GM15510 (cell line): ENCODE measurements around the gene NCDN.

ENCODE experiments used
- POLR2A ChIP-seq: IDR thresholded peaks from 3 replicates; pipeline ENCODE4 v1.6.1; 2011; ENCODE audit warnings: borderline replicate concordance; ENCODE audit not compliant: insufficient read length; ENCODE audit errors: extremely low read depth

NCDN gene, protein sequence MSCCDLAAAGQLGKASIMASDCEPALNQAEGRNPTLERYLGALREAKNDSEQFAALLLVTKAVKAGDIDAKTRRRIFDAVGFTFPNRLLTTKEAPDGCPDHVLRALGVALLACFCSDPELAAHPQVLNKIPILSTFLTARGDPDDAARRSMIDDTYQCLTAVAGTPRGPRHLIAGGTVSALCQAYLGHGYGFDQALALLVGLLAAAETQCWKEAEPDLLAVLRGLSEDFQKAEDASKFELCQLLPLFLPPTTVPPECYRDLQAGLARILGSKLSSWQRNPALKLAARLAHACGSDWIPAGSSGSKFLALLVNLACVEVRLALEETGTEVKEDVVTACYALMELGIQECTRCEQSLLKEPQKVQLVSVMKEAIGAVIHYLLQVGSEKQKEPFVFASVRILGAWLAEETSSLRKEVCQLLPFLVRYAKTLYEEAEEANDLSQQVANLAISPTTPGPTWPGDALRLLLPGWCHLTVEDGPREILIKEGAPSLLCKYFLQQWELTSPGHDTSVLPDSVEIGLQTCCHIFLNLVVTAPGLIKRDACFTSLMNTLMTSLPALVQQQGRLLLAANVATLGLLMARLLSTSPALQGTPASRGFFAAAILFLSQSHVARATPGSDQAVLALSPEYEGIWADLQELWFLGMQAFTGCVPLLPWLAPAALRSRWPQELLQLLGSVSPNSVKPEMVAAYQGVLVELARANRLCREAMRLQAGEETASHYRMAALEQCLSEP

DNA sequence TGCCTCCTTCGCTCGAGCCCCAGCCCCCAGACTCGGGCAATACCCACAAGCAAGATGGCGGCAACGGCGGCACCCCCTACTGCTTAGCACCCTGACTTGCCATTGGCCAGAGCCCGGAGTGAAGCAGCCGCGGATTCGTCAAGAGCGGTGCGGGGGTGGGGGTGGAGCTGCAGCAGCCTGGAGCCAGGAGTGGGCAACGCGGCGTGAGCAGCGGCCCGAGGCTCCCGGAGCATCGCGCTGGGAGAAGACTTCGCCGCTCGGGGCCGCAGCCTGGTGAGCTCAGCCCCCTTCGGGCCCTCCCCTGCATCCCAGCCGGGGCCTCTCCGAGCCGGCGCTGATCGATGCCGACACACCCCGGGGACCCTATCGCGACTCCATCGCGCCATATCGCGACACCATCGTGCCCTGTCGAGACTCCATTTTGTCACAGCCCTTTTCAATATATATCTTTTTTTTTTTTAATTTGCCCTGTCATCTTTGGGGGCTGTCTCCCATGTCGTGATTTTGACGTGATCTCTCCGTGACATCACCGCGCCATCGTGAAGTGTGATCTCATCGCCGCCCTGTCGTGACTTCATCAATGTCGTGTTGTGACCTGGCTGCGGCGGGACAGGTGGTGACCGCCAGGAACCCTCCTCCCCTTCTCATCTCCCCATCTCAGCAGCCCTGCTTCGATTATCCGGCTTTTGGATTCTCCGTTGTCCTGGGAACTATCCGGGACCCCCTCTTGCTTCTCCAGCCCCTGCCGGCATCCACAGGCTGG lies at the start of gene NCDN:
Gene NCDN, plus strand, starts transcription at position 189 of the 763 bp plus-strand sequence. Its CDS starts 392 bp downstream, at position 581.
- TF ChIP-seq POLR2A = peak; percentile 90

DNA sequence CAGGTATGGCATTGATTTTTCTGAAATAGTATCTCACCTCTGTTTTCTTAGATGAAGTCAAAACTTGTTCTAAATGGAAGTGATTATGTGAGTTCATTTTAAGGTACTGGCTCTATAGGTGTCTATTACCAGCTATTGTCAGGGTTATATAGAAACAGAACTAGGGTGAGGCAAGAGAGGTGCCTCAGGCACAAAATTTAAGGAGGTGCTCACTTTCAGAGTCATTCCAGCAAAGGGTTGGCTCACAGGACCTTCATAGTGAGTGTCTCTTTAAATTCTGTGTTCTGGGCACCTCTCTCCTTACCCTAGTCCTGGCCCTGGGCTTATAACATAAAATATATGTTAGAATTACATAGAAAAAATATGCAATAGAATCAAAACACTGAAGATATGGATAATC lies 49.7 kb upstream of the NCDN start:
- no peak for TF ChIP-seq POLR2A

DNA sequence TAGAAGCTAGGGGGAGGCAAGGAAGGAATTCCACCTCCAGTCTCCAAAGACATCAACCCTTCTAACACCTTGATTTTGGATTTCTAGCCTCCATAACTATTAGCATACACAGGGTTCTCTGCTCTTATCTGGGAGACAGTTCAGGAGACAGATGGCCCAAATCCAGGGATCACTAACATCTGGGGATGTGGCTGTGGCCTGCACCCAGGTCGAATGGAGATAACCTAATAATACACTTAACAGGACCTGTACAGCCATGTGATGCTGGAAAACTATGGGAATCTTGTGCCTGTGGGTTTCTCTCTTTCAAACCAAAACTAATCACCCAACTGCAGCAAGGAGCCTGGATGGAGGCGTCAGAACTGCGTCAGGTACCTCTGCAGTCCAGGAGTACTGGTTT lies 48.0 kb upstream of the NCDN start:
- no peak for TF ChIP-seq POLR2A

DNA sequence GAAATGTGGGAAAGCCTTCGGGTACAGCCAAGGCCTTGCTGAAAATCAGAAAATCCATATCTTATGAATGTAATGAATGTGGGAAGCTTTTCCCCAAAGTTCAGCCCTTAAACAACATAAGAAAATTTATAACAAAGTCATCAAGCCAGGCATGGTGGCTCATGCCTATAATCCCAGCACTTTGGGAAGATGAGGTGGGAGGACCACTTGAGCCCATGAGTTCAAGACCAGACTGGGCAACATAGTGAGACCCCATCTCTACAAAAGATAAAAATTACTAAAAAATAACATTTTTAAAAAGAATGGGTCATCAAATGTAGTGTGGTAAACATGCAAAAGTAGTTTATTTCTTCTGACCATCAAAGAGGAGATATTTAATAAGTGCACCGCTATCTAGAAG lies 46.3 kb upstream of the NCDN start:
- no peak for TF ChIP-seq POLR2A

DNA sequence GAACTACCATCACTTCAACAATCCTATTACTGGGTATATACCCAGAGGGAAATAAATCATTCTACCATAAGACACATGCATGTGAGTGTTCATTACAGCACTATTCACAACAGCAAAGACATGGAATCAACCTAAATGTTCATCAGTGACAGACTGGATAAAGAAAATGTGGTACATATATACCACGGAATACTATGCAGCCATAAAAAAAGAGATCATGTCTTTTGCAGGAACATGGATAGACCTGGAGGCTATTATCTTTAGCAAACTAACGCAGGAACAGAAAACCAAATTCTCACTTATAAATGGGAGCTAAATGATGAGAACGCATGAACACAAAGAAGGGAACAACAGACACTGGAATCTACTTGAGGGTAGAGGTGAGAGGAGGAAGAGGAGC lies 39.4 kb upstream of the NCDN start:
- no peak for TF ChIP-seq POLR2A

DNA sequence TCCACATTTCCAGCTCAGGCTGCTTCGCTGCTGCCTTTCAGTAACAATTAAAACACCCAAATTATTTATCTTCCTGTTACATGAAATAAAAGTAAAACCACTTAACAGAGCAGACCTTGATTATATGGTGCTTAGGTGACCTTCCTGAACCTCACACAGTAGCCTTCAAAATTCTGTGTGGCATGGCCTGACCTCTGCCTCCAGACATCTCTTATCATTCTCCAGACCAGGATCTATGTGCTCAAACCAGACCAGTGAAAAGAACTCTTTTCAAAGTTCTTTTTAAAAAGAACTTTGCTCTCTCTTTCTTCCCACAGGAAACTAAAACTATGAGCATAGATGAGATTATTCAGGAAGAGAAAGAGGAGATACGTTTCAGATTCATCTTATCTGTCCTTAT lies 38.2 kb upstream of the NCDN start:
- no peak for TF ChIP-seq POLR2A

DNA sequence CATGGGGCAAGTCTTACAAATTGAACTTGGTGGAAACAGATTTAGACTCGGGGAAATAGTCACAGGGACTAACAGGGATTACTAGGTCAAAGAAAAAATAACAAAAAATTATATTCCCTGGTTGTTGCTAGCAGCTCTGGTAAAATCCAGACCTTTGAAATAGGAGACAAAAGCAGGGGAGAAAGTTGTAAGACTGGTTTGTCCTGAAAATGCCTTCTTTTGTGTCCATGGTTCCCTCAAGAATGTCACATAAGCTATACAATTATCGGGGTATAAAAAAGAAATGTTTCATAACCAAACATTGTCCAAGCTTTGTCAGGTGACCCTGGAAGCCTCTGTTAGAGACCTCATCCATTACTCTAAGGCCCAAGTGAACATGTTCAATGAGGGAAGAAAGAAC lies 33.5 kb upstream of the NCDN start:
- no peak for TF ChIP-seq POLR2A

DNA sequence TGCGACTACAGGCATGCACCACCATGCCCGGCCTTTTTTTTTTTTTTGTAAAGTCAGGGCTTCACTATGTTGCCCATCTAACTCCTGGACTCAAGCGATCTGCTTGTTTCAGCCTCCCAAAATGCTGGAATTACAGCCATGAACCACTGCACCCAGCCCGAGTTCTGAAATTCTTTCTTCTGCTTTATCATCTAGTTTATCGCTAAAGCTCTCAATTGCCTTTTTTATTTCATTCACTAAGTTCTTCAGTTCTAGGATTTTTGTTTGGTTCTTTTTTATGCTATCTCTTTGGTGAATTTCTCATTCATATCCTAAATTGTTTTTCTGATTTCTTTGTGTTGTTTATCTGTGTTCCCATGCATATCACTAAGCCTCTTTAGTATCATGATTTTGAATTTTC lies 27.4 kb upstream of the NCDN start:
- TF ChIP-seq POLR2A = no peak

DNA sequence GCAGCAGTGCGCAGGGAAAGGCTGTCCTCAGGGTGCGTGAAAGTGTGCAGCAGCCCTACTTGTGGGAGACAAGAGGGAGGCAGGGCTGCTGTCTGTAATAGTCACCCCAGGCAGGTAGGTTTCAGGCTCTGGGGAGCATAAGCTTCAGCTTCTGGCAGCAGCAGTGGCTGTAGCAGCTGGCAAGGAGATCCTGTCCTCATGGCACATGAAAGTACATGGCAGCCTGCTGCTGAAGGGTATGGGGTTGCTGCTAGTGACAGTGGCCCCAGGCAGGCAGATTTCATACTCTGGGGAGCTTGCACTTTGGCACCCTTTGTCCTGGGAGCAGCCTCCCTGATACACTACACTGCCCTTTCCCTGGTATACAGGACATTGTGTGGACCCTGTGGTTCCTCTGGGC lies 26.7 kb upstream of the NCDN start:
- TF ChIP-seq POLR2A = no peak

DNA sequence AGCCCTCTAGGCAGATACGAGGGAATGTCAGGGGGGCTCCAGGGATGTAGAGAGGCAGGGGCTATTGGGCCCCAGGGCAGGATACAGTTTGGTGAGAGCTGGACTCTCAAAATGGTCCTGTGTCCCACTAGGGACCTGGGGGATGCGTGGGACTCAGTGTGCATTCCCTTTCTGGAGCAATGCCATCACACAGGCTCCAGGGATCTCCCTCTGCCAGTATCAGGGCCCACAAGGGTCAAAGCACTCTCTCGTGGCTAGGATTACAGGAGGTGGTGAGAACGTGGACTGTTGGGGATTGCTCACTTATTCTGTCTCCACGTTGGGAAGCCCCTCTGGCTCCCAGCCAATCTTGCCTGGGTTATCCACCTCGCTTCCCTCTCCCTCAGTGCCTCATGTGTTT lies 26.2 kb upstream of the NCDN start:
- no peak for TF ChIP-seq POLR2A

DNA sequence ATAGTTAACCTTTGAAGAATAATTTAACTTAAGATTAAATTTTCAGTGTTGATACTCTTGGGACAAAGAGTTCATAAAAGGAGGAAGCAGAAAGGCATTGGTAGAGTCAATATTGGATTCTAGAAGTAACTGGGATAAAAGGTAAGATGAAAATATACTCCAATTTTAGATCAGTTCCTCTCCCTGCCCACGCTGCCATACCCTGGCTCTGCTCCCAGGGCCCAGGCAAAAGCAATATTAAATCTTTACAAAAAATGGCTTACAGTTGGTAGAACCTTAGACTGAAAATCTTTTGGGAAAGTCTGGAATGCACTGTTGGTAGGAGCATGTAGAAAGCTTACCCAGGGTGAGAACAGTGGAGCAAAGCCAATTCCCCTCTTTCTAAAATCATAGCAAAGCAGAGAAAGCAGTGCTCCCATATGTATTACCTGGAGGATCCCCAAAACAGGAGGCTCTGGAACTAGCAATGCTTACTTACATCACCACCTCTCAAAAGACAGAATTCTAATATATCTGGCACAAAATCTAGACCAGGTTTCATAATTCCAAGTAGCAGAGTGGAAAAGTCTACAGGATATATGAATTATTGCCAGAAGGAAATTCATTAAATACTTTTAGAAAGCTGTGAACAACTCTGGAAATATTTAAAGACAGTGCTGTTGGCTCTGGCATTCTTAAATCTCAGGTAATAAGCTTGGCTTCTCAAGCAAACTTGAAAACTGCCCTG lies 24.9 kb upstream of the NCDN start:
- no peak for TF ChIP-seq POLR2A

DNA sequence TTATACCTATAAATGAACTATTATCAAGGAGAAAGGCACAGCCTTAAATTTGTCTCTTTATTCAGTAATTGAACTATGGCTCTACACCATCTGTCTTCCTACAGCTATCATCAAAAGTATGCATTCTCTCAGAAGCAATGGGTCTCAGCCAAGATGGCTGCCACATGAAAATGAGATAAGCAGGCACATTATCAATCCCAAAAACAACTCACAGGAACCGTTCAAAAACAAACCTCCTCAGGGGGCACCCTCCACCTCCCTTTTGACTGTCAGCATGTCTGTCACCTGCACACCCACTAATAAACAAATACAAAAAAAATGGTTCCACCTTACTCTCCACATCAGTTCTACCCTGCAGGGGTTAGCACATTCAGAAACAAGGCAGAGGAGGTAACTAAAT lies 24.0 kb upstream of the NCDN start:
- no peak for TF ChIP-seq POLR2A

DNA sequence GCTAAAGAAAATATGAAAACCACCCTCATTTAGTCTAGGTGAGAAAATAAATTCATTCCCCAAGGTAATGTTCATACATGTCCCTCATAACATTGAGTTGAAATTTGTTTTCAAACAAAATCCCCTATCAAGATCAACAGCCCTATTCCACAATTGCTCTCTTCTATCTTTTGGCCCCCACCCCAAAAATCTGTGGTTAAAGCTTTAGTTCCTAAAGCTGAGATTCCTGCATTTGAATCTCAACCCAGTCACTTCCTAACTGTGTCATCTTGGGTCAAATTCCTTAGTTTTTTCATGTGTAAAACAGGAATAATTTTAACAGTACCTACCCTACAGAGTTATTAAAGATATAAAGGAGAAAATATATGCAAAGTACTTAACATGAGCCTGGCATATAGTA lies 22.4 kb upstream of the NCDN start:
- TF ChIP-seq POLR2A = no peak

DNA sequence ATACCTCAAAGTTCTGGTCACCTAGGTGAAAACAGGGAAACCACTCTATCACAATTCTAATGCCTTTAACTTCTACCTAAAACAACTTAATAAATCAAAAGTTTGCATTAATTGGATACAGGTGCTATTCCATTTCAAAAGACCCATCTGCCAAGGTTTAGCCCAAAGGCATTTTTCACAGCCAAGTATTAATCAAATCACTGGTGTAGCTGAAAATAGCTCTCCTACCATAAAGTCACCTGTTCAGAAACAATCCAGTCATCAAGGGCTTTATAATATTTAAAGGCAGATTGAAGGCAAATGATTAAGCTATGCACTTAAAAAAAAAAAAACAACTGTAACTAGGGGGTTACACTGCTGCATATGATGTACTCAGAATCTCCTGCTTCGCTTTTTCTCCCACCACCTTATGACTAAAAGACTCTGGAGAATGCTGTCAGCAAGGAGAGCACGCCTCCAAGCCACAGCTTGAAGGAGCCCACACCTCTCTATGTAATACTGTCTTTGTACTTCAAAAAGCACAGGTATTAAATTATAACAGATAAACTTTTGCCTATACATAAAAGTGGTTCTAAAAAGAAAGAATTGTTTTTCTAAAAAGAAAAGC lies 20.9 kb upstream of the NCDN start:
- TF ChIP-seq POLR2A = no peak
